OCI-LY7 (cell line): ENCODE data around the gene TRIM28.

Experiments
- CTCF ChIP-seq: fragments of 200-600 bp; sonication (generic); conservative IDR thresholded peaks from 2 replicates; pipeline ENCODE4 v1.5.1; 2014; ENCODE audit warnings: mild to moderate bottlenecking, antibody characterized with exemption, low read length, moderate library complexity, mixed read lengths
- EZH2phosphoT487 ChIP-seq: fragments of 200-600 bp; sonication (generic); IDR thresholded peaks from 2 replicates; pipeline ENCODE4 v1.6.1; 2018; ENCODE audit warnings: low read depth, borderline replicate concordance, mild to moderate bottlenecking, mixed run types, antibody characterized with exemption, low read length, moderate library complexity, mixed read lengths

GRCh38 chr19:58551577-58552471, 8.0 kb downstream of the TRIM28 start:
- TF ChIP-seq CTCF = no peak
- no peak for TF ChIP-seq EZH2phosphoT487
